ENCODE results near the gene IQCF5.
"Not testable (repeated sequence)": the region's sequence is repeated elsewhere in the genome, so short reads cannot be mapped to it uniquely, and the experiment has no call there.

The IQCF5 gene

DNA sequence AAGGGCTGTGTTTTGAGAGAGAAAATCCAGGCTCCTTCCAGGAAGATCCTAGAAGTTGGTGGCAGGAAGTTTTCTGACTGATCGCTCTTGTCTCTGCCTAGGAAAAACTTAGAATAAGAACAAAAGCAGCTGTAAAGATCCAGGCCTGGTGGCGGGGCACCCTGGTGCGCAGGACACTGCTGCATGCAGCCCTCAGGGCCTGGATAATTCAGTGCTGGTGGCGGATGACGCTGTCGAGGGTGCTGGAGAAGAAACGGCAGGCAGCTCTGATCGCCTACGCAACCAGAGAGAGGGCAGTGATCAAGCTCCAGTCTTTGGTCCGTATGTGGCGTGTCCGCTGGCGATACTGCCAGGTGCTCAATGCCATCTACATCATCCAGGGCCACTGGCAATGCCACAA, 12.5 kb downstream of the IQCF5 start:
- no peak for DNase-seq

GRCh38 chr3:51860703-51861665, 14.4 kb downstream of the IQCF5 start, which contains the start of gene IQCF2:
IQCF2 (plus strand) TSS chr3:51861615; CDS start chr3:51861667, 52 bp downstream.
- DNase-seq: no peak

DNA sequence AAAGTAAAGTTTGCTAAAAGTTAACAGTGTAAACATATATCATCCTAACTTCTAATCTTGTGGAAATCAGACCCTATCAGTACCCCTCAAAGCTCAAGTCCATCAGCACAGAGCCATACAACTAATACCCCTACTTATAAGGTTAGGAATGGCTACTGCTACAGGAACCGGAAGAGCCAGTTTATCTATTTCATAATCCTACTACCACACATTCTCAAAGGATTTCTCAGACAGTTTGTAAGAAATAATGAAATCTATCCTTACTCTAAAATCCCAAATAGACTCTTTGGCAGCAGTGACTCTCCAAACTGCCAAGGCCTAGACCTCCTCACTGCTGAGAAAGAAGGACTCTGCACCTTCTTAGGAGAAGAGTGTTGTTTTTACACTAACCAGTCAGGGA, 20.0 kb downstream of the IQCF5 start:
- not testable (repeated sequence) for DNase-seq

DNA sequence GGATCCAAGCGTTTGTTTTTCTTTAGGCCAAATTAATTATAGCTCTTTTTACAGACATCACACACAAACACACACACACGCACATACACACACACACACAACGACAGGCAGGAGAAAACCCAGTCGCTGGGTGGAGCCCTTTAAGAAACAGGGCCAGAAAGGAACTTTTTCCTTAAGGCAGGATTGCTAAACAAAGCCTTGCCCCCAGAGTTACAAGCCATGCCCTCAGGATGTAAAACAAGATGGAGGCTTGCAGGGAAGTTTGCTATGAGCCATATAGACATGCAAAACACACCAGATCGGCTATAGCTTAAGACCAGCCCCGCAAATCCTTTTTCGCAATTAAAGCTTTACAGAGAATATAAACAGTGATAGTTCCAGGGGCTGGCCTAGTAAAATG, 30.3 kb downstream of the IQCF5 start:
- no peak for DNase-seq

GRCh38 chr3:51836606-51837005, 38.8 kb downstream of the IQCF5 start:
- no peak for DNase-seq

DNA sequence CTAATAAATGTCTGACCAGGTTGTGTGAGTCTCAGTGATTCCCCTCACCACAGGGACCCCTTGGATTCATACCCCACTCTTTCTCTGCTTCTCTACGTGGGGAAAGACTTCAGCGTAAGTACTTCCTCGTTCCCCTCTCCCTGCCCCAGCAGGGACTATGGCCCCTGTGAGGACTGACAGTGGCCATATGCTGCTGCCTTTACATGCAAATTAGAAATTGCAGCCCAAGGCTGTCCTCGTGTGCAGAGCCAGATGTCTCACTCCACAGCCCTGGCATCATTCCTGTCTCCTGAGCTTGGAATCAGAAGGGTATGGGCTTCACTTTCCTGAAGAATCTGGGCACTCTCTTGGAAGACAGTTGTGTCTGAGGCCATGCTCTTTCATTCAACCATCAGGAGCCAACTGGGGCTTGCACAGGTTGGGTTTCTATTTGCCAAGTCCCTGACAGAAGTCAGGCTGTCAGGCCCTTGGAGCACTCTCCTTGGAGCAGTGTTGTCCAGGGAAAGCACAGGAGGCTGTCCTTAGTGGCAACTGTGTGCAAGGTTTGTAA, 44.5 kb downstream of the IQCF5 start:
- no peak for DNase-seq

- DNase-seq: no peak
Observed at GRCh38 chr3:51830345-51830744, 45.1 kb downstream of the IQCF5 start.

GRCh38 chr3:51828297-51828696, 47.1 kb downstream of the IQCF5 start:
- DNase-seq: no peak

Measured in AML-193 (cell line).